GM18508 (cell line): ENCODE results near the gene PGAM5.

Experiments
- ATAC-seq: cut with Tn5 transposase; IDR thresholded peaks from one replicate; pipeline ENCODE4 v1.9.1; 2021; ENCODE audit warnings: moderate number of reproducible peaks; ENCODE audit not compliant: insufficient read depth, unreplicated experiment

The PGAM5 gene

DNA sequence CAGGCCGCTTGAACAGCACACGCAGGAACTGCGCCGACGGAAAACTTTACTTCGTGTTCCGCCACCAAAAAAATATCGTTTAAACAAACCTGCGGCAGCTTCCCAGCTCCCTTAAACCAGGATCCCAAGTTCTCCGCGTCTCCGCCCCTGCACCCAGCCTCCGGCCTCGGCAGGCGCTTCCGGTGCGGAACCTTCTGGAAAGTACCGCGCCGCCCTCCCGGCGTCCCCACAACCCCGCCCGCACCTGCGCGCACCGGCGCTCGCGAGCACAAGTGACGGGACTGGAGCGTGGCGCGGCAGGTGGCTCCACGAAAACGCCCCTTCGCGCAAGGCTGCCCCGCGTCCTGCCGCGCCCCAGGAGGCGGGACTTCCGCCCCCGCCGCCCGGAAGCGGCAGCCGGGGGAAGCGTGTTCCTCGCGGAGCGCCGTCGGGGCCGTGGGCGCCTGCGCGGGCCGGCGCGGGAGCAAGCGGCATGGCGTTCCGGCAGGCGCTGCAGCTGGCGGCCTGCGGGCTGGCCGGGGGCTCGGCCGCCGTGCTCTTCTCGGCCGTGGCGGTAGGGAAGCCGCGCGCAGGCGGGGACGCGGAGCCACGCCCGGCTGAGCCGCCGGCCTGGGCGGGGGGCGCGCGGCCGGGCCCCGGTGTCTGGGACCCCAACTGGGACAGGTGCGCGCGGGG is at the start of gene PGAM5:
TSS of gene PGAM5 (plus strand) at position 438 of the 675 bp plus-strand sequence. CDS start at position 473, 35 bp downstream.
- peak; percentile 46 for ATAC-seq

- no peak for ATAC-seq
Measured at GRCh38 chr12:132660996-132661395, 49.6 kb upstream of the PGAM5 start.

GRCh38 chr12:132661972-132662371 is 48.7 kb upstream of the PGAM5 start:
- no peak for ATAC-seq

DNA sequence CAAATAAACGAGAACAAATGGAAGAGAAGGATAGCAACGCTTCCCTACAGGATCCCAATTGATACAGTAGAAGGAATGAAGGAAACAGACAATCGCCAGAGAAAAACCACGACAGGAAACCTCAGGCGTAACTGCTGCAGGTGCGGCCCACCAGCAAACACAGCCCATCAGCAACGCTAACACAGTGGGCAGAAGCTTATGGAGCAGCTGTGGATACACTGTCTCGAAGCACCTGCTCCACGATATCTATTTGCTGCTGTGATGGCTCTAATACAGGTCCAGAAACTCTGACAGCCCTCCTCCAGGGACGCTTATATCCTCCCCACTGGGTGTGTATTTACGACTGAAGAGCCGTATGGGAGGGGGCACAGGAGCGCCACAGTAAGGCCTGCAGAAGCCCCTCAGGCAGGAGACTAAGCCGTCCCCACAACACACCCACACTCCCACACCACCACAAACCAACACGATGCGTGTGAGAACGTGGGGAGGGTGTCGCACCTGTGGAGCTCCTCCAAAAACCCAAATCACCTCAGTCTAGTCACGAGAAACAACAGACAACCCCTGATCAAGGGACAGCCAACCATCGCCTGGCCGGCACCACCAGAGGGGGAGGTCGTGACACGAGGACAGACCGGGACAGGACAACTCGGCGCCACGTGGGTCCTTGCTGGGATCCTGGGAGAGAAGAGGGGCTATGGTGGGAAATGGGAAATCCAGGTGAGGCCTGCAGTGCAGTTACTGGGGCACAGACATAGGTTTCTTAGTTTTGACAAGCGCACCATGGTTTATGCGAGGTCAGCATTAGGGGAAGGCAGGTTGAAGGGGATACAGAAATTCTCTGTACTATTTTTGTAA is 47.5 kb upstream of the PGAM5 start:
- no peak for ATAC-seq

- ATAC-seq: no peak
Measured at GRCh38 chr12:132664206-132665148, 46.2 kb upstream of the PGAM5 start.

GRCh38 chr12:132665149-132665491 is 45.5 kb upstream of the PGAM5 start:
- ATAC-seq: no peak

DNA sequence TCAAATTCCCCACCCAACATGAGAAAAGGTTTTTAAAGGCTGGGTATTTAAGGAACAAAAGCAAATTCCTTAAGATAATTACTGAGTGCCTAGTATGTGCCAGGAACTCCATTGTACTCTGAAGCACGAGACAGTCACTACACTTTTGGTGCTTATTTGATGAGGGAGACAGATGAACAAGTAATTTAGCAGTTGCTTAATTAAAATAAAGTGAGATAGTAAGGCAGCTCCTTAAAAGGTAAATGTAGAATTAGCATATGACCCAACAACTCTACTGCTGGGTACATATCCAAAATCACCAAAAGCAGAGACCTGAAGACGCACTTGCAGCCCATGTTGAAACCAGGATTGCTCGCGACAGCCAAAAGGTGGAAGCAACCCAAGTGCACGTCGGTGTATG is 44.8 kb upstream of the PGAM5 start:
- no peak for ATAC-seq

GRCh38 chr12:132668191-132669088 is 42.2 kb upstream of the PGAM5 start:
- ATAC-seq: no peak

DNA sequence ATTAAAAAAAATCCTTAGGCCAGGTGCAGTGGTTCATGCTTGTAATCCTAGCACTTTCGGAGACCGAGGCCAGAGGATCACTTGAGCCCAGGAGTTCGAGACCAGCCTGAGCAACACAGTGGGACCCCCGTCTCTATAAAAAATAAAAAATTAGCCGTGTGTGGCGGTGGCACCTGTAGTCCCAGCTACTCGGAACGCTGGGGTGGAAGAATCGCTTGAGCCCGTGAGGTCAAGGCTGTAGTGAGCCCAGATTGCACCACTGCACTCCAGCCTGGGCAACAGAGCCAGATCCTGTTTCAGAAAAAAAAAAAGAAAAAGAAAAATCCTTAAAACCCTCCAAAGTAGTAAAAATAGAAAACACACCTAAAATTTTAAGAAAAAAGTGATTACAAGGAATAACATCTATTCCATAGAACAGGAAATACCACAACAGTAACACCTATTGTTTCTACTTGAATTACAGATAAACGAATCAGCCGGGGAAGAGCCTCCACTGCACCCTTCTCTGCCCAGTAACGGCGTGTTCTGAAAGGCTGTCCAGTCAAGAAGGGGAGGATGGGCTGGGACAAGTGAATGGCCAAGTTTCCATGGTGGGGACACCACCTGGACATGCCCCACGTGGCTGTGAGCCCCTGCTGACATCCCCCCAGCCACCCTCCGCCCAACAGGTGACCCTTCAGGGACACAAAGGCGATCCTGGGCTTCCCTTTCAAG is 41.3 kb upstream of the PGAM5 start:
- no peak for ATAC-seq

- ATAC-seq: no peak
Measured at GRCh38 chr12:132672116-132672515, 38.5 kb upstream of the PGAM5 start.

- ATAC-seq: no peak
Measured at GRCh38 chr12:132672678-132673077, 38.0 kb upstream of the PGAM5 start.

GRCh38 chr12:132673288-132674179 is 37.1 kb upstream of the PGAM5 start:
- ATAC-seq: no peak

GRCh38 chr12:132674561-132674960 is 36.1 kb upstream of the PGAM5 start:
- ATAC-seq: no peak

DNA sequence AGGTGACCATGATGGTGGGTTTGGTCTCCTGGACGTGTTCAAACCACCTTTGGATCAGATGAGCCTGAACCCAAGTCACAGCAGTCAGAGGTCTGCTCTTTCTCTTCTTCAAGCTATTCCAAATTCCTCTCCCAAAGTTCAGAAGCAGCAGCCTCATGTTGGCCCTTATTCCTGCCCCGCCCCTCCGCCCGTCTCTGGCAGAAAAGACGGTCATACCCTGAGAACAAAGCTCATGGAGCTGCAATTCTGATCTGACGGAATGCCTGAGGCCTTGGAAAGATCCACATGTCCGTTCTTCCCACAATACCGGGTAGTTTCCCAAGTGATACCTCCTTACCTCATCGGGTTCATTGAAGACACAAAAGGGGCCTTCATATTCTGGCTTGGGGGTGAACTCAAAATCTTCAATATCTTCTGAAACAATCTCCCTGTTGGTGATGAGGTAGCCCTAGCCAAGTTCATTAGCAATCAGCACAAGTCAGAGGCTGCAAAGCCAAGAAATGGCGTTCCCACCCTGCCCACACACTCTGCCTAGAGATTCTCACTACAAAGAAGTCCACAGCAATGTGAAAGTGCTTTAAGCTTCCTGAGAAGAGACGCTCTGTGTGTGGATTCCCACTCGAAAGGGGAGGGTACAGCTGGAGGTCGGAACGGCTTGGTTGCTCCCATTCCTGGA is 34.7 kb upstream of the PGAM5 start:
- no peak for ATAC-seq

GRCh38 chr12:132677492-132677891 is 33.1 kb upstream of the PGAM5 start:
- no peak for ATAC-seq

- ATAC-seq: no peak
Measured at GRCh38 chr12:132685400-132685799, 25.2 kb upstream of the PGAM5 start.

GRCh38 chr12:132686825-132687210 is 23.8 kb upstream of the PGAM5 start:
- no peak for ATAC-seq
